BJ (cell line): ENCODE results near the gene KAZALD1. TPM values are rescaled to one million over a fixed set of nuclear protein-coding genes. Genes with fewer than 3 reads are reported as not detected.
A peak's percentile ranks its signal among the peaks of the same experiment; 100 is the strongest.

Experiments used
- CTCF ChIA-PET: fragments of 350-600 bp; formaldehyde crosslinking; extraction: SDS; loops from one replicate; lab custom pipeline; 2021; ENCODE audit warnings: antibody characterized with exemption, inconsistent platforms; lab: Yijun Ruan, JAX
- POLR2A ChIA-PET: fragments of 300-600 bp; sonication (Branson Sonifier 250); formaldehyde crosslinking; extraction: SDS; loops from one replicate; lab custom pipeline; 2021; ENCODE audit warnings: antibody characterized with exemption; lab: Charles Lee
- DNase-seq: peaks from one replicate; pipeline ENCODE4 v3.0.0-alpha.2; 2011; ENCODE audit warnings: low read depth
- H3K27me3 ChIP-seq: 2 replicates; pipeline ENCODE4 v1.6.0; 2011; ENCODE audit warnings: low read length; ENCODE audit not compliant: control insufficient read depth, insufficient read depth
- H3K36me3 ChIP-seq: 2 replicates; pipeline ENCODE4 v1.5.1; 2011; ENCODE audit warnings: low read length; ENCODE audit not compliant: control insufficient read depth, insufficient read depth
- H3K4me3 ChIP-seq: 2 replicates; pipeline ENCODE4 v1.5.1; 2011; ENCODE audit warnings: low read depth, mild to moderate bottlenecking, control low read depth, low read length
- CTCF ChIP-seq: IDR thresholded peaks from 2 replicates; pipeline ENCODE4 v1.5.1; 2011; ENCODE audit warnings: low read depth, mild to moderate bottlenecking, control low read depth, inconsistent platforms, low read length, moderate library complexity; ENCODE audit not compliant: insufficient read depth
- polyA minus RNA-seq: library from RNA; depleted of rRNA, polyadenylated mRNA; stranded (reverse); fragments of >200 nt; gene quantifications from 2 replicates; pipeline ENCODE4 v1.2.3, GENCODE V29; 2011; rRNA and poly(A)+ RNA removed
- polyA plus RNA-seq: library from polyadenylated mRNA; depleted of rRNA; stranded (reverse); fragments of >200 nt; gene quantifications from 2 replicates; pipeline ENCODE4 v1.2.3, GENCODE V29; 2011; rRNA removed

KAZALD1 gene
- 21.4 and 32.4 TPM in 2 replicates for polyA plus RNA-seq
- 18.1 and 21.5 TPM in 2 replicates for polyA minus RNA-seq

- DNase-seq = no peak
- no peaks in the 10 kb centered on the region for H3K36me3 ChIP-seq
- H3K4me3 ChIP-seq = peak within 1 kb of the TSS; percentile 86
- no peaks in the 10 kb centered on the region for H3K27me3 ChIP-seq
- CTCF ChIA-PET = interaction anchor here (0.8 to 26.2 kb wide), 12 partner anchors 14 to 80 kb away, joined by 3 to 676 read pairs (median 10); partner anchors contain the start of genes LZTS2, PDZD7 and SFXN3
- POLR2A ChIA-PET = interaction anchor here (0.5 to 1.8 kb wide), 7 partner anchors 10 to 1683 kb away, joined by 3 to 21 read pairs (median 7); no protein-coding TSS in a partner anchor
- no peak for TF ChIP-seq CTCF
Observed at GRCh38 chr10:101061624-101062231, at the start of gene KAZALD1. Gene KAZALD1 (plus strand): TSS chr10:101061989. CDS start chr10:101062593, 604 bp downstream.

GRCh38 chr10:101012525-101013364 lies 49.0 kb upstream of the KAZALD1 start:
- ChIA-PET CTCF (interaction anchor here (0.7 to 7.6 kb wide), 10 partner anchors 14 to 48 kb away, joined by 3 to 479 read pairs (median 4); partner anchors contain the start of genes LZTS2, MRPL43, PDZD7 and SEMA4G), POLR2A (no interaction called here)
- Histone ChIP-seq H3K4me3 (no peak overlapping the region), H3K27me3 (no peaks in the 10 kb centered on the region), H3K36me3 (peaks cover 1% of the 10 kb centered on the region)
- peak; percentile 72 for DNase-seq
- peak; percentile 77 for TF ChIP-seq CTCF

- CTCF ChIA-PET = interaction anchor here (1.0 to 7.6 kb wide), 8 partner anchors 16 to 119 kb away, joined by 4 to 479 read pairs (median 16); partner anchors contain the start of genes LZTS2, MRPL43, PDZD7 and SFXN3
- H3K4me3 ChIP-seq = no peak overlapping the region
- peaks cover 1% of the 10 kb centered on the region for H3K36me3 ChIP-seq
- no peaks in the 10 kb centered on the region for H3K27me3 ChIP-seq
- POLR2A ChIA-PET = no interaction called here
- TF ChIP-seq CTCF = no peak
- DNase-seq = no peak
Observed at GRCh38 chr10:101013365-101013825, 48.4 kb upstream of the KAZALD1 start.

GRCh38 chr10:101014230-101014884 lies 47.4 kb upstream of the KAZALD1 start:
- ChIA-PET CTCF (interaction anchor here (0.6 to 7.6 kb wide), 30 partner anchors 15 to 774 kb away, joined by 3 to 479 read pairs (median 4); partner anchors contain the start of genes HIF1AN, KAZALD1, LZTS2 and MRPL43), POLR2A (no interaction called here)
- H3K36me3 ChIP-seq = no peaks in the 10 kb centered on the region
- H3K27me3 ChIP-seq = no peaks in the 10 kb centered on the region
- DNase-seq = no peak
- peak; percentile 98 for TF ChIP-seq CTCF
- no peak overlapping the region for H3K4me3 ChIP-seq
